SK-N-SH (cell line): ENCODE data around the gene KLF7. TPM values are rescaled to one million over a fixed set of nuclear protein-coding genes. Genes with fewer than 3 reads are reported as not detected.

ENCODE experiments used
- CTCF ChIA-PET: fragments of 300-600, 350-600 bp; formaldehyde crosslinking; extraction: SDS; loops from one replicate; lab custom pipeline; 2021; lab: Yijun Ruan, JAX
- POLR2A ChIA-PET: fragments of 350-600 bp; sonication (Branson Sonifier 250); formaldehyde crosslinking; extraction: SDS; loops from one replicate; lab custom pipeline; 2020; ENCODE audit warnings: antibody characterized with exemption, inconsistent platforms; lab: Yijun Ruan, JAX
- DNase-seq: peaks from one replicate; pipeline ENCODE4 v3.0.0; 2012
- H2AFZ ChIP-seq: fragments of 200-600 bp; sonication (generic); 2 replicates; pipeline ENCODE4 v1.8.1; 2016; ENCODE audit warnings: antibody characterized with exemption, mild to moderate bottlenecking, low read depth
- H3F3A ChIP-seq: fragments of 200-600 bp; sonication (generic); replicated peaks from 2 replicates; pipeline ENCODE3; 2016; ENCODE audit warnings: antibody characterized with exemption, mild to moderate bottlenecking; ENCODE audit not compliant: insufficient read depth
- H3K27ac ChIP-seq, 2 experiments: fragments of 200-500 bp in 1 of 2; fragments of 200-600 bp in 1 of 2; sonication (Bioruptor generic) in 1 of 2; sonication (generic), shearing (Covaris generic) in 1 of 2; 2 replicates each; pipeline versions ENCODE4 v1.5.1 to v1.6.1; 2014 to 2016; ENCODE audit warnings: low read depth in 2 of 2, inconsistent platforms in 1 of 2, low read length in 1 of 2, mild to moderate bottlenecking in 1 of 2, mixed read lengths in 1 of 2
- H3K27me3 ChIP-seq: fragments of 200-600 bp; sonication (generic), shearing (Covaris generic); 2 replicates; pipeline ENCODE4 v1.6.1; 2016; ENCODE audit warnings: mixed run types; ENCODE audit not compliant: insufficient read depth
- H3K36me3 ChIP-seq, 2 experiments: fragments of 200-500 bp in 1 of 2; fragments of 200-600 bp in 1 of 2; sonication (Bioruptor generic) in 1 of 2; sonication (generic) in 1 of 2; replicated peaks in 1 of 2; 2 replicates each; pipeline versions ENCODE3 to v1.5.1; 2014 to 2016; ENCODE audit warnings: low read length in 1 of 2, mild to moderate bottlenecking in 1 of 2; ENCODE audit not compliant: insufficient read depth in 2 of 2, control insufficient read depth in 1 of 2
- H3K4me1 ChIP-seq, 2 experiments: fragments of 200-500 bp in 1 of 2; fragments of 200-600 bp in 1 of 2; sonication (Bioruptor generic) in 1 of 2; sonication (generic), shearing (Covaris generic) in 1 of 2; 2 replicates each; pipeline versions ENCODE4 v1.5.1 to v1.6.1; 2014 to 2016; ENCODE audit warnings: low read depth in 1 of 2, low read length in 1 of 2, mixed run types in 1 of 2; ENCODE audit not compliant: insufficient read depth in 2 of 2, control insufficient read depth in 1 of 2
- H3K4me2 ChIP-seq: fragments of 200-600 bp; sonication (generic), shearing (Covaris generic); 2 replicates; pipeline ENCODE4 v1.6.1; 2017; ENCODE audit warnings: mixed run types
- H3K4me3 ChIP-seq, 2 experiments: fragments of 200-500 bp in 1 of 2; fragments of 200-600 bp in 1 of 2; sonication (Bioruptor generic) in 1 of 2; sonication (generic), shearing (Covaris generic) in 1 of 2; 2 replicates each; pipeline versions ENCODE4 v1.5.1 to v1.8.1; 2014 to 2016; ENCODE audit warnings: low read depth in 2 of 2, inconsistent platforms in 1 of 2, low read length in 1 of 2, mild to moderate bottlenecking in 1 of 2, mixed read lengths in 1 of 2, moderate library complexity in 1 of 2
- H3K79me2 ChIP-seq: fragments of 200-600 bp; sonication (generic); 2 replicates; pipeline ENCODE4 v1.8.1; 2017; ENCODE audit warnings: mild to moderate bottlenecking; ENCODE audit not compliant: insufficient read depth
- H3K9ac ChIP-seq: fragments of 200-600 bp; sonication (generic); 2 replicates; pipeline ENCODE4 v1.6.1; 2017; ENCODE audit warnings: mixed run types
- H3K9me2 ChIP-seq: fragments of 200-600 bp; sonication (generic); 2 replicates; pipeline ENCODE4 v1.6.1; 2017; ENCODE audit warnings: mixed run types
- H3K9me3 ChIP-seq: fragments of 200-600 bp; sonication (generic); 2 replicates; pipeline ENCODE4 v1.6.1; 2017; ENCODE audit warnings: mixed run types, mild to moderate bottlenecking, moderate library complexity
- H4K20me1 ChIP-seq: fragments of 200-600 bp; sonication (generic); 2 replicates; pipeline ENCODE4 v1.6.1; 2017; ENCODE audit warnings: mild to moderate bottlenecking, mixed run types; ENCODE audit not compliant: insufficient read depth
- CHD2 ChIP-seq: fragments of 150-350 bp; IDR thresholded peaks from 2 replicates; pipeline ENCODE4 v1.6.1; 2018; ENCODE audit warnings: low read length; ENCODE audit not compliant: partially characterized antibody
- CTCF ChIP-seq: fragments of 200-600 bp; sonication (generic); IDR thresholded peaks from 2 replicates; pipeline ENCODE4 v1.6.1; 2017; ENCODE audit warnings: antibody characterized with exemption, mild to moderate bottlenecking, moderate library complexity
- IRF3 ChIP-seq: fragments of 150-350 bp; IDR thresholded peaks from 2 replicates; pipeline ENCODE4 v1.6.1; 2016; ENCODE audit warnings: mild to moderate bottlenecking, low read depth, low read length
- RAD21 ChIP-seq: IDR thresholded peaks from 2 replicates; pipeline ENCODE4 v1.6.1; 2012; ENCODE audit warnings: mild to moderate bottlenecking, low read length
- RFX5 ChIP-seq: IDR thresholded peaks from 2 replicates; pipeline ENCODE4 v1.6.1; 2012; ENCODE audit warnings: mild to moderate bottlenecking, improper control_type of control experiment, low read length
- SMC3 ChIP-seq: IDR thresholded peaks from 2 replicates; pipeline ENCODE4 v1.6.1; 2012; ENCODE audit warnings: low read depth, low read length, improper control_type of control experiment
- USF2 ChIP-seq: fragments of 150-350 bp; IDR thresholded peaks from 2 replicates; pipeline ENCODE4 v1.6.1; 2017; ENCODE audit warnings: antibody characterized with exemption, low read length, low read depth, borderline replicate concordance
- YY1 ChIP-seq: IDR thresholded peaks from 2 replicates; pipeline ENCODE4 v1.4.0; 2012; ENCODE audit warnings: low read depth, mild to moderate bottlenecking
- ZBTB33 ChIP-seq: IDR thresholded peaks from 2 replicates; pipeline ENCODE4 v1.4.0; 2012; ENCODE audit warnings: low read depth, borderline replicate concordance
- WGBS: methylation state at CpG from one replicate; pipeline ENCODE4 v1.1.6; 2017; ENCODE audit warnings: low lambda C conversion rate; 5-methylcytosine and 5-hydroxymethylcytosine counted together
- polyA plus RNA-seq, 3 experiments: library from polyadenylated mRNA; depleted of rRNA; stranded (reverse); fragments of >200 nt; gene quantifications; 2 replicates each; pipeline ENCODE4 v1.2.3, GENCODE V29; 2012

Gene KLF7
- polyA plus RNA-seq, 1 of the 3 experiments (the other 2 are of a cell fraction), result 7.5 TPM

- TF ChIP-seq SMC3 (no peak), IRF3 (no peak)
These were observed 72.9 kb downstream of the KLF7 start (continued) for GRCh38 chr2:207092818-207093217.

- Histone ChIP-seq H2AFZ (no peak overlapping the region), H3K9me3 (no peaks in the 10 kb centered on the region), H3K36me3 (peaks cover 17 to 56% of the 10 kb centered on the region in 2 experiments), H3K4me1 (peaks cover 6 to 47% of the 10 kb centered on the region in 2 experiments; a peak in 3 of 4 replicates), H3K4me3 (no peak overlapping the region), H3K27ac (peak overlapping the region in 1 of 2 experiments; percentile 99; a peak in 2 of 4 replicates), H3K9me2 (no peaks in the 10 kb centered on the region), H3K4me2 (no peak overlapping the region), H3K9ac (no peak overlapping the region), H3K27me3 (no peaks in the 10 kb centered on the region), H4K20me1 (peaks cover 79% of the 10 kb centered on the region), H3K79me2 (peaks cover 98% of the 10 kb centered on the region), H3F3A (no peaks in the 10 kb centered on the region)
- ChIA-PET POLR2A (interaction anchor here (1.6 kb wide), 1 partner anchor 74 kb away, joined by 4 read pairs; the partner anchor contains the start of gene KLF7), CTCF (interaction anchor here (0.7 to 1.2 kb wide), 4 partner anchors 12 to 381 kb away, joined by 3 read pairs; no protein-coding TSS in a partner anchor)
- TF ChIP-seq CHD2, result no peak
- WGBS, result 96% methylated on average over 2 of the region's 2 CpGs
- no peak for DNase-seq
These were observed 73.8 kb downstream of the KLF7 start for GRCh38 chr2:207091928-207092327.

GRCh38 chr2:207091176-207091575 is 74.6 kb downstream of the KLF7 start:
- no peaks in the 10 kb centered on the region for H3F3A ChIP-seq
- H3K9me3 ChIP-seq, result no peaks in the 10 kb centered on the region
- DNase-seq, result no peak
- H3K4me1 ChIP-seq, result peaks cover 6 to 54% of the 10 kb centered on the region in 2 experiments; a peak in 3 of 4 replicates
- H3K9ac ChIP-seq, result no peak overlapping the region
- ChIA-PET CTCF (interaction anchor here (0.6 to 1.2 kb wide), 5 partner anchors 11 to 382 kb away, joined by 3 read pairs; no protein-coding TSS in a partner anchor), POLR2A (interaction anchor here (1.6 kb wide), 1 partner anchor 75 kb away, joined by 4 read pairs; the partner anchor contains the start of gene KLF7)
- no peak overlapping the region for H3K4me3 ChIP-seq
- H3K36me3 ChIP-seq, result peaks cover 25 to 56% of the 10 kb centered on the region in 2 experiments
- peak overlapping the region in 1 of 2 experiments; percentile 99; a peak in 2 of 4 replicates for H3K27ac ChIP-seq
- 87% methylated on average over 2 of the region's 2 CpGs for WGBS
- H3K9me2 ChIP-seq, result no peaks in the 10 kb centered on the region
- no peaks in the 10 kb centered on the region for H3K27me3 ChIP-seq
- H4K20me1 ChIP-seq, result peaks cover 79% of the 10 kb centered on the region
- H3K4me2 ChIP-seq, result no peak overlapping the region
- H2AFZ ChIP-seq, result no peak overlapping the region
- peaks cover 98% of the 10 kb centered on the region for H3K79me2 ChIP-seq
- TF ChIP-seq RFX5, result no peak
- TF ChIP-seq RAD21, result no peak
- no peak for TF ChIP-seq USF2
- TF ChIP-seq YY1, result no peak
- TF ChIP-seq ZBTB33, result no peak
- TF ChIP-seq CTCF, result no peak
